OCI-LY1 (cell line): ENCODE measurements around the gene FHIT.

Source experiments
- CTCF ChIP-seq: fragments of 200-600 bp; sonication (generic), shearing (Covaris generic); IDR thresholded peaks from 2 replicates; pipeline ENCODE4 v1.5.1; 2017; ENCODE audit warnings: mild to moderate bottlenecking, antibody characterized with exemption, low read length, moderate library complexity, mixed read lengths
- EZH2 ChIP-seq: fragments of 200-600 bp; sonication (generic), shearing (Covaris generic); IDR thresholded peaks from 2 replicates; pipeline ENCODE4 v1.8.0; 2017; ENCODE audit warnings: borderline replicate concordance, mixed run types, mild to moderate bottlenecking, antibody characterized with exemption, low read length, moderate library complexity, mixed read lengths

GRCh38 chr3:60274646-60275045, 976.6 kb downstream of the FHIT start:
- TF ChIP-seq EZH2 (no peak), CTCF (no peak)
